Stimulated activated CD4-positive, alpha-beta T cell treated with anti-CD3 and anti-CD28 coated beads, Interleukin-2, amount 100 ng/mL, for 24 hours (primary cell): ENCODE results near the gene ZNF628.
"Not testable (repeated sequence)": the region's sequence is repeated elsewhere in the genome, so short reads cannot be mapped to it uniquely, and the experiment has no call there.

ENCODE experiments used
- DNase-seq, 2 donors: peaks; one replicate each; pipeline ENCODE4 v3.0.0-alpha.2; 2020

The ZNF628 gene

GRCh38 chr19:55476100-55476775, at the start of gene ZNF628:
ZNF628 (plus strand) TSS chr19:55476617; CDS start chr19:55479911, 3,294 bp downstream.
- peak; percentile 98 to 99 for DNase-seq

- DNase-seq = no peak
These were observed 45.2 kb upstream of the ZNF628 start for GRCh38 chr19:55431183-55431582.

- DNase-seq = no peak
These were observed 44.0 kb upstream of the ZNF628 start for GRCh38 chr19:55432241-55432959.

- DNase-seq = no peak
These were observed 43.1 kb upstream of the ZNF628 start for GRCh38 chr19:55433292-55433691.

GRCh38 chr19:55434356-55434919, 42.0 kb upstream of the ZNF628 start:
- no peak for DNase-seq

GRCh38 chr19:55435020-55435419, 41.4 kb upstream of the ZNF628 start:
- DNase-seq = no peak

- no peak for DNase-seq
These were observed 39.6 kb upstream of the ZNF628 start for GRCh38 chr19:55436847-55437246.

- no peak for DNase-seq
These were observed 39.0 kb upstream of the ZNF628 start for GRCh38 chr19:55437410-55437809.

GRCh38 chr19:55439052-55439451, 37.4 kb upstream of the ZNF628 start:
- DNase-seq = no peak

- DNase-seq = no peak
These were observed 35.9 kb upstream of the ZNF628 start for GRCh38 chr19:55440411-55441105.

GRCh38 chr19:55441319-55441691, 35.1 kb upstream of the ZNF628 start:
- no peak for DNase-seq

- peak in 1 of 2 donors; percentile 38 for DNase-seq
These were observed 34.6 kb upstream of the ZNF628 start for GRCh38 chr19:55441692-55442321.

- no peak for DNase-seq
These were observed 34.0 kb upstream of the ZNF628 start for GRCh38 chr19:55442372-55442961.

- DNase-seq = no peak
These were observed 33.2 kb upstream of the ZNF628 start, which contains the start of gene SHISA7 for GRCh38 chr19:55443045-55443823. SHISA7 (minus strand) TSS chr19:55443300; CDS start chr19:55442863, 437 bp downstream.

GRCh38 chr19:55443824-55444480, 32.5 kb upstream of the ZNF628 start:
- no peak for DNase-seq

GRCh38 chr19:55444646-55445045, 31.8 kb upstream of the ZNF628 start:
- no peak for DNase-seq

- no peak for DNase-seq
These were observed 30.4 kb upstream of the ZNF628 start for GRCh38 chr19:55446060-55446459.

GRCh38 chr19:55447421-55448174, 28.8 kb upstream of the ZNF628 start:
- DNase-seq = no peak

- not testable (repeated sequence) for DNase-seq
These were observed 28.3 kb upstream of the ZNF628 start for GRCh38 chr19:55448175-55448490.

GRCh38 chr19:55449469-55449868, 26.9 kb upstream of the ZNF628 start:
- DNase-seq = no peak
